Keratinocyte (primary cell): ENCODE data around the gene DSCAML1. TPM values are rescaled to one million over a fixed set of nuclear protein-coding genes. Genes with fewer than 3 reads are reported as not detected.

Experiments used
- DNase-seq: peaks from one replicate; pipeline ENCODE4 v3.0.0-alpha.2; 2011; ENCODE audit warnings: low read depth, missing footprints, low spot score
- FAIRE-seq: peaks from 2 replicates; lab custom pipeline; 2011; peaks lifted over from hg19 to GRCh38; lab: Jason Lieb, UNC
- H2AFZ ChIP-seq: 2 replicates; pipeline ENCODE4 v1.6.0; 2012; ENCODE audit warnings: low read length, control low read depth, inconsistent platforms; ENCODE audit not compliant: control insufficient read depth
- H3K27ac ChIP-seq: 2 replicates; pipeline ENCODE4 v1.5.1; 2011; ENCODE audit warnings: low read length; ENCODE audit not compliant: control insufficient read depth, insufficient read depth
- H3K27me3 ChIP-seq: 3 replicates; pipeline ENCODE4 v1.6.0; 2011; ENCODE audit warnings: low read length; ENCODE audit not compliant: control insufficient read depth, insufficient read depth; ENCODE audit errors: extremely low read depth
- H3K36me3 ChIP-seq, 2 experiments: 2 replicates in 1 of 2; 3 replicates in 1 of 2; pipeline ENCODE4 v1.5.1; 2011; ENCODE audit warnings: low read length in 2 of 2, mild to moderate bottlenecking in 1 of 2; ENCODE audit not compliant: control insufficient read depth in 2 of 2, insufficient read depth in 2 of 2; ENCODE audit errors: extremely low read depth in 1 of 2
- H3K4me1 ChIP-seq: 3 replicates; pipeline ENCODE4 v1.5.1; 2011; ENCODE audit warnings: low read length; ENCODE audit not compliant: control insufficient read depth, insufficient read depth; ENCODE audit errors: extremely low read depth
- H3K4me2 ChIP-seq: 3 replicates; pipeline ENCODE4 v1.6.0; 2011; ENCODE audit warnings: low read depth, low read length; ENCODE audit not compliant: control insufficient read depth, insufficient read depth; ENCODE audit errors: extremely low read depth
- H3K4me3 ChIP-seq, 3 experiments: fragments of 200-600 bp in 1 of 3; sonication (generic) in 1 of 3; 2 replicates in 2 of 3; 3 replicates in 1 of 3; pipeline ENCODE4 v1.5.1; 2011 to 2016; ENCODE audit warnings: low read length in 3 of 3, mild to moderate bottlenecking in 3 of 3, control low read depth in 2 of 3, inconsistent platforms in 1 of 3, low read depth in 1 of 3, mixed read lengths in 1 of 3, mixed run types in 1 of 3, moderate library complexity in 1 of 3; ENCODE audit not compliant: control insufficient read depth in 2 of 3, insufficient read depth in 2 of 3; ENCODE audit errors: extremely low read depth in 1 of 3
- H3K79me2 ChIP-seq: 2 replicates; pipeline ENCODE4 v1.6.0; 2012; ENCODE audit warnings: low read length; ENCODE audit not compliant: control insufficient read depth, insufficient read depth
- H3K9ac ChIP-seq: 3 replicates; pipeline ENCODE4 v1.6.0; 2011; ENCODE audit warnings: low read length; ENCODE audit not compliant: control insufficient read depth, insufficient read depth; ENCODE audit errors: extremely low read depth
- H3K9me1 ChIP-seq: 3 replicates; pipeline ENCODE4 v1.6.0; 2011; ENCODE audit warnings: low read length; ENCODE audit not compliant: control insufficient read depth, insufficient read depth; ENCODE audit errors: extremely low read depth
- H3K9me3 ChIP-seq: 2 replicates; pipeline ENCODE4 v1.5.1; 2012; ENCODE audit warnings: low read depth, low read length; ENCODE audit not compliant: control insufficient read depth
- H4K20me1 ChIP-seq: 3 replicates; pipeline ENCODE4 v1.6.0; 2011; ENCODE audit warnings: low read length; ENCODE audit not compliant: control insufficient read depth, insufficient read depth; ENCODE audit errors: extremely low read depth
- EZH2 ChIP-seq: IDR thresholded peaks from one replicate; pipeline ENCODE4 v1.6.1; 2012; ENCODE audit warnings: inconsistent platforms, mild to moderate bottlenecking, low read length, moderate library complexity
- dilution Hi-C: fragments of 300-500 bp; cut with MboI; formaldehyde crosslinking; loops from one replicate; pipeline ENCODE4 v1.7.0; 2020; ENCODE audit warnings: low sequenced_read_pairs; ENCODE audit not compliant: extremely low pct_ligation_motif_present
- polyA plus RNA-seq, 5 experiments: library from polyadenylated mRNA; depleted of rRNA in 3 of 5; stranded (reverse) in 3 of 5; stranded (forward) in 1 of 5; unstranded in 1 of 5; fragments of >200 nt; gene quantifications; 1 replicate in 1 of 5; 2 replicates in 3 of 5; 3 replicates in 1 of 5; pipeline versions ENCODE4 v1.2.1 to v1.2.3, GENCODE V29; 2011 to 2012; ENCODE audit warnings: missing spikeins in 2 of 5, low read depth in 1 of 5, low replicate concordance in 1 of 5
- TF ChIP-seq, protein P1 (sequence below), 3 experiments: IDR thresholded peaks in 1 of 3; conservative IDR thresholded peaks in 1 of 3; optimal IDR thresholded peaks in 1 of 3; 2 replicates in 2 of 3; 3 replicates in 1 of 3; pipeline versions ENCODE3 to v1.5.1; 2011; ENCODE audit warnings: low read length in 3 of 3, mild to moderate bottlenecking in 3 of 3, moderate library complexity in 2 of 3, control low read depth in 1 of 3, inconsistent platforms in 1 of 3; ENCODE audit not compliant: insufficient read depth in 2 of 3; ENCODE audit errors: extremely low read depth in 1 of 3

DSCAML1 gene
- polyA plus RNA-seq, 1 donor (not counting 4 experiments of a cell fraction or from before 2014, with no cell fraction given): not detected

DNA sequence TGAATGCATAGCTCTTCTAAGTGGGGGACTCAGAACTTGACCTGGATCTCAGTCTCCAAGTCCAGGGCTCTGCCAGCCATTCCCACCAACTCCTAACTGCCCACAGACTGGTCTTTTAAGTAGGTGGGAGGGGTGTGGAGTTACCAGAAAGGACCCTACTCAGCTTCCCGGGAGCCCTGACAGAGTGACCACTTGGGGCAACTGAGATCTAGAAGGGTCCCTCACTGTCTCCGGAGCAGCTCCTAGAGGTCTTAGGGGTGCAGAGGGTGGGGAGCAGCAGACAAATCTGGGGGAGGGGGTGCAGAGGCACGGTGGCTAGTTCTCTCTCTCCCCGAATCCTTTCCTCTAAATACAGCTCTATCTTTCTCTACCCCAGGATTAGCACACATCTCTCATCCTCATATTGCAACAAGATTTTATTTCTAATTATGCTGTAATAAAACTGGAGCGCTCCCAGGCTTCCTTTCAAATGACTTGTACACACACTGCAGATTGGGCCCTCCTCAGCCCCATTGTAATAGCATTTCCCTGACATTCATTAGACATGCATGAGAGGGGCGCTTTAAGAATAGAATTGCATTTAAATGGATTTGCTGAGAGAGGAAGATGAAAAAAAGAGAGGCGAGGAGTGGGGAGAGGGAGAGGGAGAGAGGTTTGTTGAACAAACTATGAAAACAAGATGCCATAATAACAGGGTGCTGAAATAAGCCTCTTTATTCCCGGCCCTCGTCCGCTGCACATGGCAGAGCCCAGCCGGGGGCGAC, 250.4 kb downstream of the DSCAML1 start:
- no peaks in the 10 kb centered on the region for H3K4me1 ChIP-seq
- no peaks in the 10 kb centered on the region for H3K9me1 ChIP-seq
- FAIRE-seq (no peak), DNase-seq (no peak)
- H3K27ac ChIP-seq: no peak overlapping the region
- H3K27me3 ChIP-seq: peaks cover 17% of the 10 kb centered on the region
- no peaks in the 10 kb centered on the region for H3K79me2 ChIP-seq
- H3K9ac ChIP-seq: no peak overlapping the region
- TF ChIP-seq EZH2: no peak
- TF ChIP-seq, protein P1, sequence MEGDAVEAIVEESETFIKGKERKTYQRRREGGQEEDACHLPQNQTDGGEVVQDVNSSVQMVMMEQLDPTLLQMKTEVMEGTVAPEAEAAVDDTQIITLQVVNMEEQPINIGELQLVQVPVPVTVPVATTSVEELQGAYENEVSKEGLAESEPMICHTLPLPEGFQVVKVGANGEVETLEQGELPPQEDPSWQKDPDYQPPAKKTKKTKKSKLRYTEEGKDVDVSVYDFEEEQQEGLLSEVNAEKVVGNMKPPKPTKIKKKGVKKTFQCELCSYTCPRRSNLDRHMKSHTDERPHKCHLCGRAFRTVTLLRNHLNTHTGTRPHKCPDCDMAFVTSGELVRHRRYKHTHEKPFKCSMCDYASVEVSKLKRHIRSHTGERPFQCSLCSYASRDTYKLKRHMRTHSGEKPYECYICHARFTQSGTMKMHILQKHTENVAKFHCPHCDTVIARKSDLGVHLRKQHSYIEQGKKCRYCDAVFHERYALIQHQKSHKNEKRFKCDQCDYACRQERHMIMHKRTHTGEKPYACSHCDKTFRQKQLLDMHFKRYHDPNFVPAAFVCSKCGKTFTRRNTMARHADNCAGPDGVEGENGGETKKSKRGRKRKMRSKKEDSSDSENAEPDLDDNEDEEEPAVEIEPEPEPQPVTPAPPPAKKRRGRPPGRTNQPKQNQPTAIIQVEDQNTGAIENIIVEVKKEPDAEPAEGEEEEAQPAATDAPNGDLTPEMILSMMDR (optimal IDR thresholded peaks at IDR 0.05 in 1 of 3, IDR thresholded peaks at IDR 0.05 in 1 of 3, conservative IDR thresholded peaks at IDR 0.05 in 1 of 3; ENCODE audit: extremely low read depth in 1 of 3, insufficient read depth in 2 of 3, low read length in 3 of 3): no peak
- no peaks in the 10 kb centered on the region for H4K20me1 ChIP-seq
- H3K4me3 ChIP-seq: no peak overlapping the region
- dilution Hi-C loops: no loop called here
- no peaks in the 10 kb centered on the region for H3K9me3 ChIP-seq
- H3K4me2 ChIP-seq: no peak overlapping the region
- no peaks in the 10 kb centered on the region for H3K36me3 ChIP-seq
- H2AFZ ChIP-seq: no peak overlapping the region

DNA sequence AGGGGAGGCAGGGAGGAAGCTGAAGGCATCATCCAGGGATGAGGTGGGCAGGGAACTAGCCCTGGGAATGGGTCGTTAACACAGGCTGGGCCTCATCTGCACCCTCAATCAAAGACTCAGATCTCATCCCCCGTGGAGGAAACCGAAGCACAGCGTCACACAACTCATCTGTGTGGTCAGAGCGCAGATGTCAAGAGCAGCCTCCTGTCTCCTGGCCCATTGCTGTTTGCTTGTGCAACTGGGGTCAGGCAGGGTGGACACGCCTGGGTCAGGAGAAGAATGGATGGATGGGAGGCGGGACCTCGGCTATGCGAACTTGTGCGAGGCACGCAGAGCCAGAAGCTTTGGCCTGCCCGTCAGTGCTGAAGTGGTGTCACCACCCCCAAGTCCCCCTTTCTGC, 251.3 kb downstream of the DSCAML1 start:
- FAIRE-seq (no peak), DNase-seq (no peak)
- Histone ChIP-seq H3K9me3 (no peaks in the 10 kb centered on the region), H2AFZ (no peak overlapping the region), H3K79me2 (no peaks in the 10 kb centered on the region), H3K27me3 (peaks cover 14% of the 10 kb centered on the region), H3K9me1 (no peaks in the 10 kb centered on the region), H4K20me1 (no peaks in the 10 kb centered on the region), H3K4me1 (no peaks in the 10 kb centered on the region), H3K36me3 (no peaks in the 10 kb centered on the region), H3K9ac (no peak overlapping the region), H3K4me2 (no peak overlapping the region), H3K27ac (no peak overlapping the region), H3K4me3 (no peak overlapping the region)
- TF ChIP-seq EZH2: no peak
- TF ChIP-seq, protein P1 (optimal IDR thresholded peaks at IDR 0.05 in 1 of 3, IDR thresholded peaks at IDR 0.05 in 1 of 3, conservative IDR thresholded peaks at IDR 0.05 in 1 of 3; ENCODE audit: extremely low read depth in 1 of 3, insufficient read depth in 2 of 3, low read length in 3 of 3): no peak
- dilution Hi-C loops: no loop called here
